NCI-H69 (cell line): ENCODE results near the gene GALK2.
"Not testable (repeated sequence)": the region's sequence is repeated elsewhere in the genome, so short reads cannot be mapped to it uniquely, and the experiment has no call there.

ENCODE experiments used
- DNase-seq: peaks from one replicate; lab custom pipeline; 2025; lab: John Stamatoyannopoulos, UW

GALK2 gene

DNA sequence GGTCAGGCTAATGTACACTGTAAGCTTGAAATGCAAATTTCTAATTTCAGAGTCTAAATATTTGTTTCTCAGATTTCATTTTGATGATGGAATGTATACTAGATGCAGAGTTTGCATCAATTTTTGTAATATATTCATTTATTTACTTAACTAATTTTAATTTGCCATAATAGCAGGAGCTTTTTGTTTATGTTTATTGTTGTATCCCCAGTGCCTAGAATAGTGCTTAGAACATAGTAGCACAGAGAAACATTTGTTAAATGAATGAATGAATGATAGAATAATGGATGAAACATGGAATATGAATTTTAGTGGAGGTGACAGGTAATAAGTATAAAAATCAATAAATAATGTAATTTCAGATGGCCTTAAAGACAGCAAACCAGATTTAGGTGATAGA, 5.2 kb upstream of the GALK2 start:
- no peak for DNase-seq

DNA sequence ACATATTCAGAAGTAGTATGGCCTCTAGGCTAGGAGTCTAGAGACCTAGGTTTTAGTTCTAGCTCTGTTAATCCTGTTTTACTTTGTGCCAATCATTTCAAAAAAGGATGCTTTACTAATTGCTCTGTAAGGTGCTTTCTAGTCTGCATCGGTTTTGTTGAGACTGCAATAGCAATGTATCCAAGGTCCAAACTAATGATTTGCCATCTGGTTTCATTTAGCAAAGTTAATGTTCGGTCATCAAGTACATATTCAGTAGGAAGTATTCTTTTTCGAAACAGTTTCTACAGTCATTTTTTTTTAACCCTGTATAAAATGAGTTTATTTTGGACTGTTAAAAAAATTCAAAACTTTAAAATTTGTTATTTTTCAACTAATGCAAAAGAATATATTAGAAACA, 2.0 kb upstream of the GALK2 start:
- no peak for DNase-seq

DNA sequence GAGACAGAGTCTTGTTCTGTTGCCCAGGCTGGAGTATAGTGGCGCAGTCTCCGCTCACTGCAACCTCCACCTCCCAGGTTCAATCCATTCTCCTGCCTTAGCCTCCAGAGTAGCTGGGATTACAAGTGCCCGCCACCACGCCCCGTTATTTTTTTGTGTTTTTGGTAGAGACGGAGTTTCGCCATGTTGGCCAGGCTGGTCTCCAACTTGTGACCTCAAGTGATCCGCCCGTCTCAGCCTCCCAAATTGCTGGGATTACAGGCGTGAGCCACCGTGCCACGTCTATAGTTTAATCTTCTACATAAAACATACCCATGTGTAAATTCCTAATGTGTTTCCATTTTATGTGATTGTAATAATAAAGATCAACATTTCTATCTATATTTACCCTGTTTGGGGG, 1.7 kb downstream of the GALK2 start:
- DNase-seq, result peak; percentile 13

DNA sequence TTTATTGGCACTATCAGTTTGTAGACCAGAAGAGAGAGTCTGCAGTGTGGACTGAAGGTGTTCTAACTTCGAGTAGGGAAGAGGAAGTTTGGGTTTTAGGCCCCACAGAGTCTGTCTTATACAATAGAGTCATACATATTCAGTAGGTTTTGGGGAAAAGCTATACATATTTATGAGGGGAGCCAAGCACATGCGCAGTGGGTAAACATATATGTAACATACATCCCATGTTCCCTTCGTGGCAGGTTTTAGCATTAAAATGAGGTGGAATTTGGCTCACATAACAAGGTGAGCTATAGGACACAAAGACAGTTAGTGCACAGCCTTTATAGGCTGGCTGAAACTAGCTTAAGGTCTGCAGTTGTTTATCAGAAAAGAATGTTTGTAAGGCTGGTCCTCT, 4.9 kb downstream of the GALK2 start:
- no peak for DNase-seq

DNA sequence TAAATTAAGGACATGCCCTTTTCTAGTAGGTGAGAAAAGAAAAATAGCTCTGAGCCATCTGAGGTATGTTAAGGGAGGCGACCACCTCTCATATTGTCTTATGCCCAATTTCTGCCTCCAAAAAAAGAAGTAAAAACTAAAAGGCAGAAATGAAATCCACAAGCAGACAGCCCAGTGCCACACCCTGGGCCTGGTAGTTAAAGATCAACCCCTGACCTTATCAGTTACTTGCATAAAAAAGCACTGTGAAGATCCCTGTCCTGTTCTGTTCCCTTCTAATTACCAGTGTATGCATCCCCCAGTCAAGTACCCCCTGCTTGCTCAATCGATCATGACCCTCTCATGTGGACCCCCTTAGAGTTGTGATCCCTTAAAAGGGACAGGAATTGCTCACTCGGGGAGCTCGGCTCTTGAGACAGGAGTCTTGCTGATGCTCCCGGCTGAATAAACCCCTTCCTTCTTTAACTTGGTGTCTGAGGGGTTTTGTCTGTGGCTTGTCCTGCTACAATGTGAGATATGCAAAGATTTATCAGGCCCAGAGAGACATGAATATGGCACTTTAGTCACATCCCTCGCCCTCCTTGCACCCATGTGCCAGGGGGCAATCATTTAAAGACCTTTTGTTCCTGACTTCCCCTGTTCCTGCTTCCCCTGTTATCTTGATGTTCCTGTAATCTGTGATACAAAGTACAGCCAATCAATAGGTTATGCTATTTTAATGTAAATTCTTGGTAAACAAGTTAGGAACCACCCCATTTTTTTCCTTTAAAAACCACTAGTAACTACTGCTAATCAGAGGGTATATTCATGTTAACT, 5.7 kb downstream of the GALK2 start:
- DNase-seq, result not testable (repeated sequence)

DNA sequence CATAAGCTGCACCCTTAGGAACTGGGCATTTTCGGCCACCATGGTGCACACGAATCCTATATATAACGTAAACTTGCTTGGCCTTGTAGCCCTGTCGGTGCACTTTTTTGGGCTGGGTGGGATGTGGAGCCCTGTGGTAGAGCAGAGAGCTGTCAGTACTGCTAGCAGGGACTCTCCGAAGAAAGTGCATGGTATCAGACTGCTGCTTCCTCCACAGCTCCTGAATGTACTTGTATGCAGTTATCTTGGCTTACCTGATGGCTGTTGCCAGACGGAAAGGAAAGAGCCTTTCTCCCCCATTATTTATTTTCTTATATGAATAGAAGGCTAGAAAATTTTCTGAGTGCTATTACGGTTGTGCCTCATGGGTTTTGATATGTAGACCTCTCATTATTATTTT, 8.4 kb downstream of the GALK2 start:
- DNase-seq, result no peak

DNA sequence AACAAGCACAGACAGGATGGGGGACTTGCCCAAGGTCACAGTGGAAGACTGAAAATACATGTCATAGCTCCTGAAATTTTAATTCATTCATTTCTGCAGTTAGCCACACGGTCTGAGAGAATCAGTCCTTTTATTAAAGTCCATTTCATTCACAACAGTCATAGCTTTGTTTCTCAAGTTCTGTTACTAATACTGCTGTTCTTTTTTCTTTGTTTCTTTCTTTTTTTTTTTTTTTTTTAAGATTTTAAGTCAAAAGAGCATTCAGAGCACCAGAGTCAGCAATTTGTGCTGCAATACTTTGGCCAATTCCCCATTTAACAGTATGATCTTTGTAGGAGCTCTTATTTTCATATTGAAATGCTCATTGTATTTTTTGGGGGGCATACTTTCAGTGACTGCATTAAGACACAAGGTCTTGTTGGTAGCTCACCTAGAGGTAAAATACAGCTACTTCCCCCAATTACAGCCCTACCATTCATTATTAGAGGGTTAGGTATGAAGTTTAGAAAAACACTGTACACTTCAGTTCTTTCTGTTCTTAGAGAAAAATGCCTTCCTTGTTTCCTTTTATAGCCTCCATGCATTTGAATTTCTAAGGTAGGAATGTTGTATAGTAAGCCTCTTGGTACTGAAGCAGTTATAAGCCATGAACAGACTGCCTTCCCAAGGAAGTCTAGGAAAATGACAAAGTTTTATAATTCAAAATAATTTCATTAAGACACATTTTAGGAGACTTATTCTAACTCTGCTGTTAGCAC, 9.6 kb downstream of the GALK2 start:
- no peak for DNase-seq

DNA sequence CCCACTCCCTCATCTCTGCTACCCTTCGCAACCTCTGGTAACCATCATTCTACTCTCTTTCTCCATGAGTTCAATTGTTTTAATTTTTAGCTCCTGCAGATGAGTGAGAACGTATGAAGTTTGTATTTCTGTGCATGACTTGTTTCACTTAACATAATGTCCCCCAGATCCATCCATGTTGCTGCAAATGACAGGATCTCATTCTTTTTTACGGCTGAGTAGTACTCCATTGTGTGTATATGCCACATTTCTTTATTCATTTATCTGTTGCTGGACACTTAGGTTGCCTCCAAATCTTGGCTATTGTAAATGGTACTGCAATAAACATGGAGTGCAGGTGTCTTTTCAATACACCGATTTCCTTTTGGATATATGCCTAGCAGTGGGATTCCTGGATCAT, 12.1 kb downstream of the GALK2 start:
- no peak for DNase-seq

DNA sequence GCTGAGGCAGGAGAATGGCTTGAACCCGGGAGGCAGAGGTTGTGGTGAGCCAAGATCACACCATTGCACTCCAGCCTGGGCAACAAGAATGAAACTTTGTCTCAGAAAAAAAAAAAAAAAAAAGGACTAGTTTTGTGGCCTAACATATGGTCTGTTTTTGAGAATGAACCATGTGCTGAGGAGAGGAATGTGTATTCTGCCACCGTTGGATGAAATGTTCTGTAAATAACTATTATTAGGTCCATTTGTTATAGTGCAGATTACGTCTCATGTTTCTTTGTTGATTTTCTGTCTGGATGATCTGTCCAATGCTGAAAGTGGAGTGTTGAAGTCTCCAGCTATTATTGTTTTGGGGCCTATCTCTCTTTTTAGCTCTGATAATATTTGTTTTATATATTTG, 13.7 kb downstream of the GALK2 start:
- DNase-seq, result peak; percentile 18

DNA sequence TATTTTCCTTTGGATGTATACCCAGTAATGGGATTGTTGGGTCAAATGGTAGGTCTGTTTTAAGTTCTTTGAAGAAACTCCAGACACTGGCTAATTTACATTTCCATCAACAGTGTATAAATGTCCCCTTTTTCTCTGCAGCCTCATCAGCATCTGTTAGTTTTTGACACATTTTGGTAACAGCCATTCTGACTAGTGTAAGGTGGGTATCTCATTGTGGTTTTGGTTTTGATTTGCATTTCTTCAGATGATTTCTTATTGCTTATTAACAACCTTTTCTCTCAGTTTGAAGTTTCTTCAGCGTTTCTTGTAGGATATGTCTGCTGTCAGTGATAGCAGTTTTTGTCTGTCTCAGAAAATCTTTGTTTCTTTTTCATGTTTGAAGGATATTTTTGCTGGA, 15.4 kb downstream of the GALK2 start:
- no peak for DNase-seq

DNA sequence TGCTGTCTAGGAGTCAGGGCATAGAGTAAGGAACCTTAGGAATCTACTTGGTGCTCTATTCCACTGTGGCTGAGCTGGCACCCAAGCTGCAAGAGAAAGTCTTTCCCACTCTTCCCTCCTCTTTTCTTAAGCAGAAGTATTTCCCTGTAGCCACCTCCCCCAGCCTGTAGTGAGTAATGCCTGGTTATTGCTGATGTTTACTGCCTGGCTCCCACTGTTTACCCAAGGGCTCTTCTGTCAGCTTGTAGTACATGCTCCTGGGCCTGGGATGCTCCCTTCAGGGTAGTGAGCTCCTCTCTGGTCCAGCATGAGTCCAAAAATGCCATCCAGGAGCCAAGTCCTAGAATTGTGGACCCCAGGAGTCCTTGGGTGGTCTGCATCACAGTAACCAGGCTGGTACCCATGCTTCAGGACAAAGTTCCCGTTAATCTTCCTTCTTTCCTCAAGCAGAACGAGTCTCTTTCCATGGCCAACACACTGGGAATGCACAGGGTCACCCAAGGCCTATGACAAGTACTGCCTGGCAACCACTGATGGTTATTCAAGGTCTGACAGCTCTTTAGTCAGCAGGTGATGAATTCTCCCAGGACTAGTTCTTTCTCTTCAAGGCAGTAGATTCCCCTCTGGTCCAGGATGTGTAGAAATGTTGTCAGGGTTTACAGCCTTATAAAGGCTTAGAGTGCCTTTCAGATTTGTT, 17.6 kb downstream of the GALK2 start:
- DNase-seq, result no peak

DNA sequence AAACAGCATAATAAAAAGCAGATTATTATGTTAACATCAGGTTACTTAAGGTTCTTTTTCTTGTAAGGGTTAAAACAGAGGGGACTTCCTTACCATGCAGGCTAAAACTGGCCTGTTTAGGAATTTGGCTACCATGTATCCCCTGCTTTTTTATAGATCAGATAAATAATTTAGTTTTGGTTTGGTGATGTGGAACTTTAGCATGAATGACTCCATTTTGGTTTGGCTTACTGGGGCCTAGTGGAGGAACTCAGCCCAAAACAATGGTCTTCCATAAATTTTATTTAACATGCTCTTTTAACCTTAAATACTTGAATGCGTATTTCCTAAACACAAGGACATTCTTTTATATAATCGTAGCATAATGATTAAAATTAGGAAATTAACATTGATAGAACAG, 18.9 kb downstream of the GALK2 start:
- no peak for DNase-seq

DNA sequence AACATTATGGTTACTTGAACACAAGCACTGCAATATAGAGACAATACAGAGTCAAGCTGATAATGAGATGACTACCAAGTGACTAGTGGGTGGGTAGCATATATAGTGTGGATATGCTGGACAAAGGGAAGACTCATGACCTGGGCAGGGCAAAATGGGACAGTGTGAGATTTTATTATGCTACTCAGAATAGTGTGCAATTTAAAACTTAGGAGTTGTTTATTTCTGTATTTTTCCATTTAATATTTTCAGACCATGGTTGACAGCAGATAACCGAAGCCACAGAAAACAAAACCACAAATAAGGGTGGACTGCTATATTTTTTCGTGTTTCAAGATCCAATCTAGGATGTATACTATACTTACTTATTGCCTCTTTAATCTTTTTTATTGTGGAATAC, 19.6 kb downstream of the GALK2 start:
- no peak for DNase-seq

DNA sequence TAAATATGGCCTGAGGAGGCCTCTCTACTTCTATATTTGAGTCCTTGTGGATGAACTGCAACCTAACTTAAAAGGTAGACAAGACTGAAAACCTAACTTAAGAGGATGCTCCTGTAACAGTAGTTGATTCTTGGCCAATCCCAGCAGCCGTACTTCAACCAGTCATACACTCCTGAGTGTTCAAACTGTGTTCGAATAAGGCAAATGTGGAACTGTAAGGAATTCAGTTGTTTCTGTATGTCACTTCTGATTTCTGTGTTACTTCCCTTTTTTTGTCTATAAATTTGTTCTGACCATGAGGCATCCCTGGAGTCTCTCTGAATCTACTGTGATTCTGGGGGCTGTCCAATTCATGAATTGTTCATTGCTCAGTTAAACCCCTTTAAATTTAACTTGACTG, 20.5 kb downstream of the GALK2 start:
- DNase-seq, result no peak

DNA sequence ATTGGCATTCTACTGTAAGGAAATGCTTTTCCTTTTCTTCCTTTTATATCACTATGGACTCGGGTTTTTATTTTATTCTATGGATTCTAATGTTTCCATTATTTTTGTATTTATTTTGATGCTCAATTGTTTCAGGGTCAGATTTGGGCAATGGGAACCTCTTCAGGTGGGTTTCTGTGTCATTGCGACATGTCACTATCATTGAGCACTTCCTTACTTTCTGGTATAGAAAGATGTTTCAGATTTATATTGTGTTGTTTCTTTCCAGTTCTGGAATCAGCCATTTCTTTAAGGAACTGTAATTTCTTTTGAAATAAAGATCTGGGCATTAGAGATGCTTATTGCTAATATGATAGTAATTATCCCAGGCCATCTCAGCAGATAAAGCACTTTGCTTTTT, 21.8 kb downstream of the GALK2 start:
- DNase-seq, result no peak

DNA sequence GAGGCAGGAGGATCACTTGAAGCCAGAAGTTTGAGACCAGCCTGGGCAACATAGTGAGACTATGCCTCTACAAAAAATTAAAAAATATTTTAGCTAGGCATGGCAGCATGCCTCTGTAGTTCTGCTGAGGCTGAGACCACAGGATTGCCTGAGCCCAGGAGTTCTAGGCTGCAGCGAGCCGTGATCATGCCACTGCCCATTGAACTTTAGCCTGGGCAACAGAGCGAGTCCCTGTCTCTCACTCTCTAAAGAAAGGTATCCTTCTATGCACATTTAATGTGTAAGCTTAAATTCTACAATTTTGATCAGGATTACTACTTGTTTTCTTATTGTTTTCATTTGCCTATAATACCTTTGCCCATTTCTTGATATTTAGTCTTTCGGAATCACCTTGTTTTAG, 26.8 kb downstream of the GALK2 start:
- no peak for DNase-seq

DNA sequence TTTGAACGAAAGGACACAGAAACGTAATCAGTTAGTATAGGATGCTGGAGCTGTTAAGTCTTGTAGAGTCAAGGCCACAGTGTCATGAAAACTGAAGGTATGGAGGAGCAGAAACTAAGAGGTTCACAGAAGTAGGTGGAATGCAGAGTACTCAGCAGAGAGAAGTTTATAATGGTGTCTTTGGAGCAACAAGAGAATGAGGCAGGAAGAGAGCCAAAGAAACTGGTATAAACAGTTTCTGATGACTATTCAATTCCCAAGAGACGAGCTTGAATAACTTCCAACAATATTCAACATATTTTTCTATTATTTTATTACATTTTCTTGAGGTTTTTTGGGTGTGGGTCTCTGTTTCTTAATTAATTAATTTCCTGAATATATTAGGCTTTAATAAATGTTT, 29.6 kb downstream of the GALK2 start:
- DNase-seq, result no peak

DNA sequence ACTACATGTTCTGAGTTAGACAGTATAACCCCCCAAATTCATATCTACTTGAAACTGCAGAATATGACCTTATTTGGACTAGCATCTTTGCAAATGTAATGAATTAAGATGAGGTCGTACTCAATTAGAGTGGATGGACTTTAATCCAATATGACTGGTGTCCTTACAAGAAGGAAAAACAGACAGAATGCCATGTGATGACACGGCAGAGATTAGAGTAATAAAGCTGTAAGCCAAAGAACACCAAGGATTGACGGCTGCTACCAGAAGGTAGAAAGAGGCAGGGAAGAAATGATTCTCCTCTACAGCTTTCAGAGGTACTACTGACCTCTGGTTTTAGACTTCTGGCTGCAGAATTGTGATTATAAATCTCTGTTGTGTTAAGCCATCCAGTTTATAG, 30.3 kb downstream of the GALK2 start:
- DNase-seq, result no peak

DNA sequence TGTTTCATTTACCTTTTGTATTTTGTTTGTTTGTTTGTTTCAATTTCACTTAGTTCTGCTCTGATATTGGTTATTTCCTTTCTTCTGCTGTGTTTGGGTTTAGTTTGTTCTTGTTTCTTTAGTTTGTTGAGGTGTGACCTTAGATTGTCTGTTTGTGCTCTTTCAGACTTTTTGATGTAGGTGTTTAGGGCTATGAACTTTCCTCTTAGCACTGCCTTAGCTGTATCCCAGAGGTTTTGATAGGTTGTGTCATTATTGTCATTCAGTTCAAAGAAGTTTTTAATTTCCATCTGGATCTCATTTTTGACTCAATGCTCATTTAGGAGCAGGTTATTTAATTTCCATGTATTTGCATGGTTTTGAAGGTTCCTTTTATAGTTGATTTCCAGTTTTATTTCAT, 38.1 kb downstream of the GALK2 start:
- DNase-seq, result not testable (repeated sequence)

DNA sequence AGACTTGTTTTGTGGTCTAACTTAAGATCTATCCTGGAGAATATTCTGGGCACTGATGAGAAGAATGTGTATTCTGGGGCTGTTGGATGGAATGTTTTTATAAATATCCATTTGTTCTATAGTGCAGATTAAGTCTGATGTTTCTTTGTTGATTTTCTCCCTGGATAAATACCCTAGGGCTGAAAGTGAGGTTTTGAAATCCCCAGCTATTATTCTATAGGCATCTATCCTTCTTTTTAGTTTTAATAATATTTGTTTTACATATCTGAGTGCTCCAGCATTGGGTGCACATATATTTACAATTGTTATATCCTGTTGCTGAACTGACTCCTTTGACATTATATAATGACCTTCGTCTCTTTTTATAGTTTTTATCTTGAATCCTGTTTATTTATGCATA, 42.9 kb downstream of the GALK2 start:
- peak; percentile 23 for DNase-seq

DNA sequence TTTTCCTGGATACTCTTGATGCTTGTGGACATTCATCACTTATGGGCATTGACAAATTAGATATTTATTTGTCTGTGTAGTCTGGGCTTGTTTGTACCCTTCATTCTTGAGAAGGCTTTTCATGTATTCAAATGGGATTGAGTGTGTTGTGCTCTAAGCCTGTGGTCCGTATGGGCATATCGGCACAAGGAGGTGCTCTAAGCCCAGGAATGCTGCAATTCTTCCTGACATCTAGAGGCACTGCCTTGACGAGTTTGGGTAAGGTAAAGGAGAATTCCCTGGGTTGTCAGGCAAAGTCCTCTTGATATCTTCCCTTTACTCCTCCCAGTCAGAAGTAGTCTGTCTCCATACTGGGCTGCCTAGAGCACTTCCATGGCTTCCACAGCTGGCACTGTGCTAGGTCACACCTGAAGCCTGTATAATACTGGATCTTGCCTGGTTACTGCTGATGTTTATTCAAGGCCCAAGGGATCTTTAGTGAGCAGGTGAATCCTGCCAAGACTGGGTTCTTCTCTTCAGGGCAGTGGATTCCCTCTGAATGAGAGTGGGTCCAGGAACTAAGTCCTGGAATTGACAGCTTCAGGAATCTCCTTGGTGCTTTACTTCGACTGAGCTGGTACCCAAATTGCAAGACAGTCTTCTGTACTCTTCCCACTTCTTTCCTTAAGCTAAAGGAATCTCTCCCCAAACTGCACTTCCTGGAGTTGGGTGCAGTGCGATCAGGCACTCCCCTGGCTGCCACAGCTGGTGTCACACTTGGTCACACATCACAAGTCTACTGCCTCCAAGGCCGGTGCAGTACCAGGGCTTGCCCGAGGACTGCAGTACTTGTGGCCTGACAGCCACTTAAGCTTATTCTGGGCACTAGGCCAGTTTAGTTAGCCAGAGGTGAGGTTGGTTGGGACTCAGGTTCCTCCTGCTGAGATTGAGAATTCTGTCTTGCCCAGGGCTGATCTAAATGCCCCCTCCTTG, 46.0 kb downstream of the GALK2 start:
- peak; percentile 67 for DNase-seq
